CD4-positive, alpha-beta T cell treated with Interleukin-10 for 1 hour (primary cell): ENCODE measurements around the gene ZNFX1.
"Not testable (repeated sequence)": the region's sequence is repeated elsewhere in the genome, so short reads cannot be mapped to it uniquely, and the experiment has no call there.

ENCODE experiments used
- DNase-seq: peaks from one replicate; pipeline ENCODE4 v3.0.0-alpha.2; 2020

The ZNFX1 gene

DNA sequence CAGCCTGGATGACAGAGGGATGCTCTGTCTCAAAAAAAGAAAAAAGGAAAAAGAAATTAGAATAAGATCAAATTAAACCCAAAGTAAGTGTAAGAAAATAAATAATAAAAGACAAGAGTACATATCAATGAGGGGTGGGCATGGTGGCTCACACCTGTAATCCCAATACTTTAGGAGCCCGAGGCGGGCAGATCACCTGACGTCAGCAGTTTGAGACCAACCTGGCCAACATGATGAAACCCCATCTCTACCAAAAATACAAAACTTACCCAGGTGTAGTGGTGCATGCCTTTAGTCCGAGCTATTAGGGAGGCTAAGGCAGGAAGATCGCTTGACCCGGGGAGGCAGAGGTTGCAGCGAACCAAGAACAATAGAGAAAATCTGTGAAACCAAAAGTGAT is 74.8 kb downstream of the ZNFX1 start:
- DNase-seq = no peak

- DNase-seq = no peak
These were observed 78.0 kb downstream of the ZNFX1 start for GRCh38 chr20:49199729-49200293.

DNA sequence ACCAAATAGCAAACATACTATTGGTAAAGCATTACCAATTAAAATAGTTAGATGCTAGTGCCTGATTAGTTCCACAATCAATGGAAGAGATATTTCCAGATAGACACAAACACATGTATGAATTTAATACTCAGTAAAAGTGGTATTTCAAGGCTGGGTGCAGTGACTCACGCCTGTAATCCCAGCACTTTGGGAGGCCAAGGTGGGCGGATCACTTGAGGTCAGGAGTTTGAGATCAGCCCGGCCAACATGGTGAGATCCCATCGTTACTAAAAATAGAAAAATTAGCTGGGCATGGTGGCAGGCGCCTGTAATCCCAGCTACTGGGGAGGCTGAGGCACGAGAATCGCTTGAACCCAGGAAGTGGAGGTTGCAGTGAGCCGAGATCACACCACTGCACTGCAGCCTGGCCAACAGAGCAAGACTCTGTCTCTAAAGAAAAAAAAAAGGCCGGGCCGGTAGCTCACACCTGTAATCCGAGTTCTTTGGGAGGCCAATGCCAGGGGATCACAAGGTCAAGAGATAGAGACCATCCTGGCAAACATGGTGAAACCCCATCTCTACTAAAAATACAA is 84.8 kb downstream of the ZNFX1 start:
- not testable (repeated sequence) for DNase-seq
